Mononuclear cell (primary cell): ENCODE measurements around the gene TEX101. TPM values are rescaled to one million over a fixed set of nuclear protein-coding genes. Genes with fewer than 3 reads are reported as not detected.

Source experiments
- H3K27me3 ChIP-seq: 2 replicates; pipeline ENCODE4 v1.6.0; 2011; ENCODE audit warnings: low read length, control low read depth; ENCODE audit not compliant: insufficient read depth
- H3K4me1 ChIP-seq: 2 replicates; pipeline ENCODE4 v1.5.1; 2011; ENCODE audit warnings: mild to moderate bottlenecking, low read length, control low read depth; ENCODE audit not compliant: insufficient read depth
- H3K4me3 ChIP-seq: 2 replicates; pipeline ENCODE4 v1.5.1; 2011; ENCODE audit warnings: mild to moderate bottlenecking, low read length, moderate library complexity
- H3K9me3 ChIP-seq: 2 replicates; pipeline ENCODE4 v1.5.1; 2011; ENCODE audit warnings: low read depth, mild to moderate bottlenecking, control low read depth, low read length
- total RNA-seq: library from RNA; depleted of rRNA; stranded (reverse); fragments of >200 nt; gene quantifications from one replicate; pipeline ENCODE4 v1.2.3, GENCODE V29; 2012

The TEX101 gene
- total RNA-seq, 1 donor: 0.10 TPM

- peaks cover 5% of the 10 kb centered on the region for H3K4me1 ChIP-seq
- no peaks in the 10 kb centered on the region for H3K9me3 ChIP-seq
- H3K4me3 ChIP-seq: no peak overlapping the region
- H3K27me3 ChIP-seq: no peaks in the 10 kb centered on the region
Observed at GRCh38 chr19:43406297-43406696, 8.4 kb upstream of the TEX101 start.

DNA sequence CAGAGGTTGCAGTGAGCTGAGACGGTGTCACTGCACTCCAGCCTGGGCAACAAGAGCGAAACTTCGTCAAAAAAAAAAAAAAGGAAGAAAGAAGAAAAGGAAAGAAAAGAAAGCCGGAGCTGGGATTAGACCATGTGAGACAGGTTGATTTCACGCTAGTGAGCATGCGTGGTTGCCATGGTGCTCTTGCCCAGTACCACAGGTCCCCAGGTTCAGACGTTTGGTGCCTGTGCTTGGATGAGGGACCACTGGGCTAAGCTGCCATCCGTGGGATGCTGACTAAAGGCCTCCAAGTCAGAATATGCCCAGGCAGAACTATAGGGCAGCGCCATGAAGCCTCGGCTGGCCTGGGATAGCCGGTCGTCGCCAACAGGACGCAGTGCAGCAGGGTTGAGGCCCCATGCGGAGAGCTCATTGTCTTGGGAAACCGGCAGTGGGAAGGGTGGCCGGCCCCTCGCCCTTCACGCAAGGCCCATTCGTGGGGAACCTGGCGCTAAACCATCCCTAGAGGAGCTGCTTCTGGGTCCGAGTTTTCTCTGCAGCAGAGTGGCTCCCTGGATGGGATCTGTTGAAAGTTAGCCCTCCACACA is 7.2 kb upstream of the TEX101 start:
- no peaks in the 10 kb centered on the region for H3K27me3 ChIP-seq
- H3K4me1 ChIP-seq: peaks cover 5% of the 10 kb centered on the region
- H3K9me3 ChIP-seq: no peaks in the 10 kb centered on the region
- H3K4me3 ChIP-seq: no peak overlapping the region

DNA sequence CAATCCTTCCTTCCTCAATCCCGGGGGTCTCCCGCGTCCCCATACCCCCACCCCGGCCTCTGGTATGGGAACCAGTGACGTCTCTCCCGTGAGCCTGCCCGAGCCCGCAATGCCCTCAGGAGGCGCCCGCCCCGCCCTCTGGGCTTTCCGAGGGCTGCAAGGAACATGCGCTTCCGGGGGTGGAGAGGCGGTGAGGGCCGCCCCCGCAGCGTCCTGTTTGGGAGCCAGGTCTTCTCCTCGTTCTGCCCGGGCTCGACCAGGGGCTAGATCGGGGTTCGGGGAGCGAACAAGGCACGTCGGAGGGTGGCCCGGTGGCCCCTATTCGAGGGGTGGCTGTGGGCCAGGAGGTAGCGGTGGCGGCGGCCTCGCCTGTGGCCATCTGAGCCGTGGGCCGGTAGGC is 6.6 kb upstream of the TEX101 start:
- H3K9me3 ChIP-seq: no peaks in the 10 kb centered on the region
- no peak overlapping the region for H3K4me3 ChIP-seq
- no peaks in the 10 kb centered on the region for H3K27me3 ChIP-seq
- peaks cover 5% of the 10 kb centered on the region for H3K4me1 ChIP-seq

GRCh38 chr19:43409415-43409814 is 5.3 kb upstream of the TEX101 start:
- no peaks in the 10 kb centered on the region for H3K27me3 ChIP-seq
- H3K9me3 ChIP-seq: no peaks in the 10 kb centered on the region
- H3K4me1 ChIP-seq: peaks cover 5% of the 10 kb centered on the region
- H3K4me3 ChIP-seq: no peak overlapping the region

- no peaks in the 10 kb centered on the region for H3K9me3 ChIP-seq
- H3K27me3 ChIP-seq: no peaks in the 10 kb centered on the region
- H3K4me3 ChIP-seq: no peak overlapping the region
- H3K4me1 ChIP-seq: peaks cover 5% of the 10 kb centered on the region
Observed at GRCh38 chr19:43412441-43412840, 2.2 kb upstream of the TEX101 start.

DNA sequence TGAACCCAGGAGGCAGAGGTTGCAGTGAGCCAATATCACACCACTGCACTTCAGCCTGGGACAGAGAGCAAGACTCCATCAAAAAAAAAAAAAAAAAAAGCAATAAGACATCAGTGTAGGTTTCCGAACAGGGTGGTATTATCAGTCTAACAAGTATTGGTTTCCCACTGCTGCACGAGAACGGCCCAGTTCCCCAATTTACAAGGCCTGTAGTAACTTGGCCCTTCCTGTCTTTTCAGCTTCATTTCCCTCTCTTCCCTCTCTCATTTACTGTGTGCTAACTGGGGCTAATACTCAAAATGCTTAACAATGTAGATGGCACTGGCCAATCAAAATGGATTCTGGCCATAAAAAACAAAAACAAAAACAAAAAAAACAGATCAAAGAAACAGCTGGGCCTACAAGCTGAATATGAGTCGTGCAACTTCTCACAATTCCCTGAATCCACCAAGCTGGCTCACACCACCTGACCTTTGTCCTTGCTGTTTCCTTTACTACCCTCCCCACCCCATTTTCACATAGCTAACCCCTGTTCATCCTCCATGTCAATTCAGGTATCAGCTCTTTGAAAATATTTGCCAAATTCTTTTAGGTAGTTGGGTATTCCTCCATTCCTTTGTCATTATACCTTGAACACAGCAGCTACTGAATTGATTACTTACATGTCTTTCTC is 2.4 kb downstream of the TEX101 start:
- Histone ChIP-seq H3K9me3 (no peaks in the 10 kb centered on the region), H3K27me3 (no peaks in the 10 kb centered on the region), H3K4me3 (no peak overlapping the region), H3K4me1 (no peaks in the 10 kb centered on the region)

GRCh38 chr19:43420954-43421353 is 6.3 kb downstream of the TEX101 start:
- H3K4me1 ChIP-seq: peaks cover 3% of the 10 kb centered on the region
- H3K4me3 ChIP-seq: no peak overlapping the region
- H3K9me3 ChIP-seq: no peaks in the 10 kb centered on the region
- no peaks in the 10 kb centered on the region for H3K27me3 ChIP-seq

DNA sequence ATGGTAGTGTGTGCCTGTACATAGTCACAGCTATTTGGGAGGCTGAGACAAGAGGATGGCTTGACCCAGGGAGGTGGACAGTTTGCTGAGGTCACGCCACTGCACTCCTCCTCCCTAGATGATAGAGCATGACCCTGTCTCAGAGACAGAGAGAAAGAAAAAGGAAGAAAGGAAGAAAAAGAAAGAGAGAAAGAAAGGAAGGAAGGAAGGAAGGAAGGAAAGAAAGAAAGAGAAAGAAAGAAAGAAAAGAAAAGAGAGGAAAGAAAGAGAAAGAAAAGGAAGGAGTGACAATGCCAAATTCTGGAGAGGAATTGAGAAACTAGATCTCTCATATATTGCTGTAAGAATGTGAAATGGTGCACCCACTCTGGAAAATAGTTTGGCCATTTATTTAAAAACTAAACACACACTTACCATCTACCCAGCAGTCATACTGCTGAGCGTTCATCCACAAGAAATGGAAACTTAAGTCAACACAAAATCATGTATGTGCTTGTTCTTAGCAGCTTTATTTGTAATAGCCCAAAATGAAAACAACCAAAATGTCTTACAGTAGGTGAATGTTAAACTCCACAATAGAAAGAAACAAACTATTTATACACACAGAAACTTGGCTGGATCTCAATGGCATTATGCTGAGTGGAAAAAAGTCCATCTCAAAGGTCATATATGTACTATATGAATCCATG is 7.5 kb downstream of the TEX101 start:
- H3K27me3 ChIP-seq: no peaks in the 10 kb centered on the region
- H3K9me3 ChIP-seq: no peaks in the 10 kb centered on the region
- no peak overlapping the region for H3K4me3 ChIP-seq
- H3K4me1 ChIP-seq: peaks cover 3% of the 10 kb centered on the region

GRCh38 chr19:43422689-43423066 is 8.0 kb downstream of the TEX101 start:
- Histone ChIP-seq H3K9me3 (no peaks in the 10 kb centered on the region), H3K4me1 (peaks cover 3% of the 10 kb centered on the region), H3K4me3 (no peak overlapping the region), H3K27me3 (no peaks in the 10 kb centered on the region)

- peaks cover 3% of the 10 kb centered on the region for H3K4me1 ChIP-seq
- H3K4me3 ChIP-seq: no peak overlapping the region
- H3K27me3 ChIP-seq: no peaks in the 10 kb centered on the region
- H3K9me3 ChIP-seq: no peaks in the 10 kb centered on the region
Observed at GRCh38 chr19:43423779-43424178, 9.1 kb downstream of the TEX101 start.

DNA sequence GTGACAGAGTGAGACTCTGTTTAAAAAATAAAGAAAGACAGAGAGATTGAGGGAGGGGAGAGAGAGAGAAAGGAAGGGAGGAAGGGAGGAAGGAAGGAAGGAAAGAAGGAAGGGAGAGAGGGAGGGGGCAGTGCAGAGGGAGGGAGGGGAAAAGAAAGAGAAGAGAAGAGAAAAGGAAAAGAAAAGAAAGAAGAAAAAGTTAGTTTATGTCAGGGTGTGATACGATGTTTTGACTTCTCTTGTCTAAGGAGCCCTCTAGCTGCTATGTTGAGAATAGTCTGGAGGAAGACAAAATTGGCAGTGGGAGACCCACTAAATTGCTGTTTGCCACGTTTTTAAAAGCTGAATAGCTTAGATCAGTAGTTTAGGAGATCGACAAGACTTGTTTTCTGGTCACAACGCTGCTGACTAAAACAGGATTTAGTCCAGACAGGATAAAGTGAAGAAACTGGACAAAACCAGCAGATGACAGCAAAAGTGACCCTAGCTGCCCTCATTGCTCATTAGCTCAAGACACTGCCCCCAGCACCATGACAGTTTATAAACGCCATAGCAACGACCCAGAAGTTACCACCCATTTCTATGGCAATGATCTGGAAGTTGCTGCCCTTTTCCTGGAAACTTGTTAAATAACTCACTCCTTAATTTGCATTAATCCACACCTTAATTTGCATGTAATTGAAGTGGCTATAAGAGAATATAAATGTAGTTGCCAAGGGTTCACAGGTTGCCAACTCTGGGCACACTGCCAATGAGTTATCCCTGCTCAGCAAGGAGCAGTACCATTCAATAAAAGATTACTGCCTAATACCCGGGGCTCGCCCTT is 11.1 kb downstream of the TEX101 start:
- no peak overlapping the region for H3K4me3 ChIP-seq
- H3K27me3 ChIP-seq: no peaks in the 10 kb centered on the region
- no peaks in the 10 kb centered on the region for H3K9me3 ChIP-seq
- peaks cover 9% of the 10 kb centered on the region for H3K4me1 ChIP-seq

DNA sequence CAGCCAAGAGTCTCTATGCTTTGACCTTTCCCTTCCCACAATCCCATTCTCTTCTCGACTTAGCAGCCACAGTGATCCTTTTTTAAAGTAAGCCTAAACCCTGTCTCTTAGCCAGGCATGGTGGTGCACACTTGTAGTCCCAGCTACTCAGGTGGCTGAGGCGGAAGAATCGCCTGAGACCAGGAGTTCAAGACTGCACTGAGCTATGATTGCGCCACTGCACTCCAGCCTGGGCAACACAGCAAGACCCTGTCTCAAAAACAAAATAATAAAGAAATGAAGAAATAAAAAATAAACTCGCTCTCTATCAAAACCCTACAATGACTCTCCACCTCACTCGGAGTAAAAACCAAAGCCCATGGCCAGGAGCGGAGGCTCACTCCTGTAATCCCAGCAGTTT is 14.7 kb downstream of the TEX101 start:
- Histone ChIP-seq H3K9me3 (no peaks in the 10 kb centered on the region), H3K4me3 (no peak overlapping the region), H3K27me3 (no peaks in the 10 kb centered on the region), H3K4me1 (peaks cover 14% of the 10 kb centered on the region)

GRCh38 chr19:43430142-43430710 is 15.5 kb downstream of the TEX101 start:
- H3K9me3 ChIP-seq: no peaks in the 10 kb centered on the region
- H3K27me3 ChIP-seq: no peaks in the 10 kb centered on the region

GRCh38 chr19:43430976-43431375 is 16.3 kb downstream of the TEX101 start:
- peaks cover 11% of the 10 kb centered on the region for H3K4me1 ChIP-seq
- no peaks in the 10 kb centered on the region for H3K27me3 ChIP-seq

More at GRCh38 chr19:43430142-43430710, 15.5 kb downstream of the TEX101 start:
- Histone ChIP-seq H3K4me3 (no peak overlapping the region), H3K4me1 (peaks cover 14% of the 10 kb centered on the region)

GRCh38 chr19:43433358-43433673 is 18.6 kb downstream of the TEX101 start:
- no peaks in the 10 kb centered on the region for H3K27me3 ChIP-seq
- H3K4me3 ChIP-seq: no peak overlapping the region
- H3K9me3 ChIP-seq: no peaks in the 10 kb centered on the region
- H3K4me1 ChIP-seq: peaks cover 26% of the 10 kb centered on the region

More at GRCh38 chr19:43430976-43431375, 16.3 kb downstream of the TEX101 start:
- Histone ChIP-seq H3K9me3 (no peaks in the 10 kb centered on the region), H3K4me3 (no peak overlapping the region)
